GM12873 (cell line): ENCODE data around the gene ANXA6.

Source experiments
- CTCF ChIP-seq: IDR thresholded peaks from 2 replicates; pipeline ENCODE4 v1.5.1; 2012; ENCODE audit warnings: low read depth, mild to moderate bottlenecking, moderate library complexity, low read length, control low read depth; ENCODE audit not compliant: insufficient read depth; ENCODE audit errors: missing control alignments

ANXA6 gene

GRCh38 chr5:151184316-151185042 lies 26.9 kb upstream of the ANXA6 start:
- TF ChIP-seq CTCF = no peak

GRCh38 chr5:151183456-151184245 lies 26.1 kb upstream of the ANXA6 start:
- no peak for TF ChIP-seq CTCF

GRCh38 chr5:151182976-151183375 lies 25.4 kb upstream of the ANXA6 start:
- no peak for TF ChIP-seq CTCF

- TF ChIP-seq CTCF = no peak
These were observed 24.9 kb upstream of the ANXA6 start for GRCh38 chr5:151182524-151182900.

GRCh38 chr5:151181818-151182523 lies 24.4 kb upstream of the ANXA6 start:
- no peak for TF ChIP-seq CTCF

GRCh38 chr5:151180291-151180690 lies 22.7 kb upstream of the ANXA6 start:
- no peak for TF ChIP-seq CTCF

GRCh38 chr5:151179489-151179840 lies 21.9 kb upstream of the ANXA6 start:
- TF ChIP-seq CTCF = no peak
